HG02973 (cell line): ENCODE results near the gene EPC2.

Experiments used
- ATAC-seq: cut with Tn5 transposase; IDR thresholded peaks from one replicate; pipeline ENCODE4 v1.9.1; 2021; ENCODE audit warnings: moderate library complexity; ENCODE audit not compliant: unreplicated experiment

The EPC2 gene

GRCh38 chr2:148643998-148644882 lies at the start of gene EPC2:
TSS of gene EPC2 (plus strand) at chr2:148644751. CDS start at chr2:148645018, 267 bp downstream.
- peak; percentile 50 for ATAC-seq

DNA sequence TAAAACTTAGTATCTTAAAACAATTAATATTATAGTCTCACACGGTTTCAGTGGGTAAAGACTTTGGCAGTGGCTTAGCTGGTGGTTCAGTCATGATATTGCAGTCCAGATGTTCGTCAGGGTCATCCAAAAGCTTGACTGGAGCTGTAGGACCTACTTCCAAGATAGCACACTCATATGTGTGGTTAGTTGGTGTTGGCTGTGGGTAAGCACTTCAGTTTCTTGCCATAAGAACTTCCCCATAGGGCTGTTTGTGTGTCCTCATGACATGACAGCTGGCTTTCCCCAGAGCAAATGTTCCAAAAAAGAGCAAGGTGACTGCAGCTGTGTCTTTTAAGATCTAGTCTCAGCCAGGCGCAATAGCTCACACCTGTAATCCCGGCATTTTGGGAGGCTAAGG lies 48.5 kb upstream of the EPC2 start:
- no peak for ATAC-seq

- ATAC-seq: no peak
Observed at GRCh38 chr2:148599109-148599991, 45.2 kb upstream of the EPC2 start.

DNA sequence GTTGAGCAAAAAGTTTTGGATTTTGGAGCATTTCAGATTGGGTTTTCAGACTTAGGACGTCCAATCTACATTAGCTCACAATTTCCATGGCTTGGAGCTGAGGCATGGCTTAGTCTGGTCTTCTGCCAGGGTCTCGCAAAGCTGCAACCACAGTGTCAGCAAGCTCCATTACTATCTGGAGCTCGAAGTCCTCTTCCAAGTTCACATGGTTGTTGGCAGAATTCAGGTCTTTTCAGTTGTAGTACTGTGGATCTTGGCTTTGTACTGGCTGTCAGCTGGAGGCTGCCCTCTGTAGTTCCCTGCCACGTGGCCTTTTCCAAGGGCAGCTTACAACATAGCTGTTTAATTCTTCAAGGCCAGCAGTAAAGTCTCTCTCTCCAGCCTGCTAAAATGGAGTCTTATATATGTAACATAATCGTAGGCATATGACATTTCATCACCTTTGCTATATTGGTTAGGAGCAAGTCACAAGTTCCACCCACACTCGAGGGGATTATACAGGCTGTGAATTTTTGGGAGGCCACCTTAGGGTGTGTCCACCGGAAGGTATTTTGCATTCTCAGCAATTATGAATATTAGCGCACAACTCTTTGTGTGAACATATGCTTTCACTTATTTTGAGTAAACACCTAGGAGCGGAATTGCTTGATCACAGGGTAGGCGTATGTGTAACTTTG lies 41.5 kb upstream of the EPC2 start:
- peak; percentile 19 for ATAC-seq

GRCh38 chr2:148603562-148603920 lies 41.0 kb upstream of the EPC2 start:
- peak; percentile 99 for ATAC-seq

GRCh38 chr2:148604927-148605326 lies 39.6 kb upstream of the EPC2 start:
- no peak for ATAC-seq

- ATAC-seq: no peak
Observed at GRCh38 chr2:148607566-148607965, 37.0 kb upstream of the EPC2 start.

DNA sequence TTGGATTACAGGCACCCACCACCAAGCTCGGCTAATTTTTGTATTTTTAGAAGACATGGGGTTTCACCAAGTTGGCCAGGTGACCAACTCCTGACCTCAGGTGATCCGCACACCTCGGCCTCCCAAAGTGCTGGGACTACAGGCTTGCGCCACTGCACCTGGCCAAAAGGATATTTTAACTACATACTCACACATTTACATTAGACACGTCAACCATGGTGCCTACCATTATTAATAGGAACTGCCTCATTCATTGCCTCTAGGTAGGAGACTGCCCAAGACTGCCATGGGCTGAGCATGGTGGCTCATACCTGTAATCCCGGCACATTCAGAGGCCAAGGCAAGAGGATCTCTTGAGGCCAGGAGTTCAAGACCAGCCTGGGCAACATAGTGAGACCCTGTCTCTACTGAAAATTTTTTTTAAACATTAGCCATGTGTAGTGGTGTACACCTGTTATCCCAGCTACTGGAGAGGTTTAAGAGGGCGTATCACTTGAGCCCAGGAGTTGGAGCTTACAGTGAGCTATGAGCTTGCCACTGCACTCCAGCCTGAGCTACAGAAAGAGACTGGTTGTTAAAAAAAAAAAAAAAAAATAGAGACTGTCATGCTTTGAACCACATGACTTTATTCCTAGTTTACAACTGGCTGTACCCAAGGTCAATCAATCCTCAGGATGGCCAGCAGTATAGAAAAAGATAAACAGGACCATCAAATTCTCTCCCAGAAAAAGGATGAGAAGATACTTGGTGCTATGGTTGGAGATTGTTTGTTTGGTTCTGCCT lies 31.1 kb upstream of the EPC2 start:
- no peak for ATAC-seq

DNA sequence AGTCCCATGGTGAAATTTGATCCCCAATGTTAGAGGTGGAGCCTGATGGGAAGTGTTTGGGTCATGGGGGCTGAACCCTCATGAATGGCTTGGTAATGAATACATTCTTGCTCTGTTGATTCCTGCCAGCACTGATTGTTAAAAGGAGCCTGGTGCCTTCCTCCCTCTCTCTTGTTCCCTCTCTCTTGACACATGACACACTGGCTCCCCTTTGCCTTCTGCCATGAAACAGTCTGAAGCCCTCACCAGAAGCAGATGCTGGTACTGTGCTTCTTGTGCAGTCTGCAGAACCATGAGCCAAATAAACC lies 30.6 kb upstream of the EPC2 start:
- peak; percentile 18 for ATAC-seq

DNA sequence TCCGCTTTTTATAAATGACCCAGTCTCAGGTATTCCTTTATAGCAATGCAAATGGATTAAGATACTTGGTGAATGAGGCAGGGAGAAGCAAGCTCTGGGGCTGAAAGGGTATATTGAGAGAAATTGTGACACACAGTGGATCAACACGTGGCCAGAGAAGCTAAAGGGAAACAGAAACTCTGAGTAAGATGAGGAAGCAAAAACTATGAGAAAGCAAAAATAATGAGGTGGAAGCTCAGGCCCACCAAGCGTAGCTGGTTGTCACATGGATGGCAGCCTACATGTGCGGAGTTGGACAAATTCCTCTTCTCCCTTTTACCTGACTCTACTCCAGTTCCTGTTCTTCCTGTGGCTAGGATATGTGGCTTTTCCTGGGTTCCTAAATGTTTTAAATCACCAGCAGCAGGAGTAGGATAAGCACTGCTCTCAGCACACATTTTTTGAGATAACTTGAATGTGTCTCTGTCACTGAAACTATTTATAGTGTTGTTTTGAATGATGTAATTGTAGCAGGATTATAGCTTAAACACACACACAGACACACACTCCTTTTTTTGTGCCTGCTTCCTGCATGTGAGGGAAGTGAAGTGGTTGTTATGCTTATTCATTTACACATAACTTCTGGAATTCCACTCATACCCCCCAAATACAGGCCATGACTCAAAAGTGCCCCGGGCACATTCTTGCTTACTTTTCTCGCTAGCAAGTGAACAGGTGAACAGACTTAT lies 30.1 kb upstream of the EPC2 start:
- peak; percentile 97 for ATAC-seq

DNA sequence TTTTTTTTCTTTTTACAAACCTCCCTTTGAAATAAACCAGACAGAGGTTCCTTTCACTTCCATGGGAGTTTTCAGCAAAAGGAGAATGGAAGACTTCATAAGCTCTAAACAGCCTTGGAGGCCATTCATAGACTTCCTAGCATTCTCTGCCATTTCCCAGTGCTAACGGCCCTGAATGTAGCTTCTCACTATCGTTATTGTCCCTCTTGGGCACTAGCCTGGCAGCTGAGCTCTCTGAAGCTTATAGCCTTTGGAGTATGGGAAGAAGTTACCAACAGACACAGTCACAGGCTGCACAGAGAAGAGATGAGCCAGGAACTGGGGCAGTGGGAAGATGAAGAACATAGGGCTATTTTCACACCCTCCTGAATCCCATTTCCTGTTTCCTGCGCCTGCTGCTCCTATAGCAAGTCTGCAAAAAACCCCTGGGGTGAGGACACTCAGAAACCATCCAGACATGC lies 29.1 kb upstream of the EPC2 start:
- no peak for ATAC-seq

DNA sequence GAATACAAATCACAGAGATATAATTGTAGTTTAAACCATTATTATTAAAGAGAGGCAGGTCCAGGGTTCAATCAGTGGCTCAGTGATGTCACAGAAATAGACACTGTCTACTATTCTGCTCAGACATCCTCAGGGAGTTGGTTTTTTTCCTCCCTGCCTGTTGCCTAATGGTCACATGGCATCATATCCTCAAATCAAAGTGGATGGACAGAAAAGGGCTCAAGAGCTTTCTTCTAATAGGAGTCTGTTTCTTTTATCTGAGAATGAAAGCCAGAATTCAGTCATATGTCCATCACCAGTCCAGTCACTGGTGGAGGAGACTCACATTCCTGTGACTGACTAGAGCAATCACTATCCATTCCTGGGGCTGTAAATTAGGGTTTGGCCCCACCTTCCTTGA lies 27.9 kb upstream of the EPC2 start:
- ATAC-seq: no peak

GRCh38 chr2:148617219-148617618 lies 27.3 kb upstream of the EPC2 start:
- no peak for ATAC-seq

DNA sequence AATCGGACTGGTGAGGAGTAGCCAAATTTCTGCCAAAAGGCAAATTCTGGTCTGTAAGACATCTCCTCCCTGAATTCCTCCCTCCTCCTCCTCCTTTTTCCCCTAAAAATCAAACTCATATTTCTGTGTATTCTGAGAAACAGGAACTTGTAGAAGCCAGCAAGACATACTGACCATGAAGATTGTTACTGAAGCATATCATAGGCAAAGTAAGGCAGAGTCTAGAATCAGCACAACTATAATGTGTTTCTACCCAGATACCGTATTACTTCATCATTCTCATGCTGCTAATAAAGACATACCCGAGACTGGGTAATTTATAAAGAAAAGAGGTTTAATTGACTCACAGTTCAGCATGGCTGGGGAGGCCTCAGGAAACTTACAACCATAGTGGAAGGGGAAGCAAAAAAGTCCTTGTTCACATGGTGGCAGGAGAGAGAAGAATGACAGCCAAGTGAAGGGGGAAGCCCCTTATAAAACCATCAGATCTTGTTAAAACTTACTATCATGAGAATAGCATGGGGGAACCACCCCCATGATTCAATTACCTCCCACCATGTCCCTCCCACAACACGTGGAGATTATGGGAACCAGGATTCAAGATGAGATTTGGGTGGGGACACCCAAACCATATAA lies 24.9 kb upstream of the EPC2 start:
- ATAC-seq: no peak

GRCh38 chr2:148622366-148622765 lies 22.2 kb upstream of the EPC2 start:
- ATAC-seq: no peak

- ATAC-seq: no peak
Observed at GRCh38 chr2:148623086-148623485, 21.5 kb upstream of the EPC2 start.

- no peak for ATAC-seq
Observed at GRCh38 chr2:148627224-148627623, 17.3 kb upstream of the EPC2 start.

DNA sequence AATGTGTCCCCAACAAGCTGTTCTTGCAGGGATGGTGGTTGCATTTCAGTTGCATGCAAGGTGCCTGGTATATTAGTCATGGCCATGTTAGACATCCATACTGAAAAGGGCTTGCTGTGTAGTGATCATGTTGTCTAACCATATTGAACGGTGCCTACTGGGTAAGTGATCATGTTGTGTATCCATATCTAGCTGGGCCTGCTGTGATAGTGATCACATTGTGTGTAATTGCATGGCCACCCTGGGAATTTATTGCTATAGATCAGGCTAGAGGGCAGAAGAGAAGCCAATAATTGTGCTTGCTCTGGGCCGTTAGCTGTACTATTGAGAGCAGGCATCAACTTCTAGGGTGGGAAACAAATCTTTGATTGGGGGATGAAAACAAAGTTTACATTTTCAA lies 9.8 kb upstream of the EPC2 start:
- no peak for ATAC-seq

- no peak for ATAC-seq
Observed at GRCh38 chr2:148638543-148638942, 6.0 kb upstream of the EPC2 start.

GRCh38 chr2:148640767-148641166 lies 3.8 kb upstream of the EPC2 start:
- ATAC-seq: no peak
